ENCODE data around the gene PDE6A. TPM values are rescaled to one million over a fixed set of nuclear protein-coding genes. Genes with fewer than 3 reads are reported as not detected.
"Not testable (repeated sequence)": the region's sequence is repeated elsewhere in the genome, so short reads cannot be mapped to it uniquely, and the experiment has no call there.

PDE6A gene
- total and polyA plus RNA-seq, 9 of the 15 experiments (the other 6 are each of a cell fraction or from before 2014, with no cell fraction given) = 0.01 to 0.04 (median 0.01) TPM; not detected in 6

GRCh38 chr5:149942741-149943169 lies 1.8 kb downstream of the PDE6A start:
- BruUV-seq (replicated peaks); H3K9ac ChIP-seq (ENCODE audit: insufficient read depth in 1 of 2, low read depth in 2 of 2, low read length in 2 of 2); H3K27me3 ChIP-seq (ENCODE audit: control insufficient read depth in 2 of 2, insufficient read depth in 2 of 2, low read length in 2 of 2); CTCF ChIA-PET (ENCODE audit: low intra/inter-chr PET ratio); H4K20me1 ChIP-seq (replicated peaks; ENCODE audit: control insufficient read depth, insufficient read depth, low read length); H3K9me3 ChIP-seq (replicated peaks; ENCODE audit: control insufficient read depth, insufficient read depth, low read depth, low read length); H3K79me2 ChIP-seq (ENCODE audit: control insufficient read depth, insufficient read depth, low read length); H3K36me3 ChIP-seq (ENCODE audit: control insufficient read depth, insufficient read depth, low read length); intact Hi-C loops (cut with micrococcal nuclease); ATAC-seq; POLR2A ChIA-PET; in situ Hi-C loops (cut with MboI); H3K4me3 ChIP-seq; H3K9me1 ChIP-seq (ENCODE audit: control insufficient read depth, insufficient read depth, low read length): not testable (repeated sequence)
- 0% methylated on average over 4 of the region's 4 CpGs for WGBS (ENCODE audit: insufficient coverage, low coverage, missing lambda C conversion rate)
- Histone ChIP-seq H3K27ac (ENCODE audit: extremely low read depth, low read depth, low read length) (peak overlapping the region; percentile 39; the same call in 2 of the 3 replicates), H3K4me1 (replicated peaks in 1 of 2; ENCODE audit: control insufficient read depth in 2 of 2, insufficient read depth in 2 of 2, low read length in 2 of 2) (peaks cover 29 to 50% of the 10 kb centered on the region in 2 experiments), H3K4me2 (ENCODE audit: insufficient read depth, low read length) (peak overlapping the region; percentile 40), H2AFZ (ENCODE audit: low read depth, low read length) (peak overlapping the region; percentile 70; the same call in 1 of the 2 replicates)
- FAIRE-seq (peak; percentile 15), DNase-seq (ENCODE audit: extremely low read depth in 1 of 4, low spot score in 3 of 4) (peak in 1 of 4 experiments; percentile 40)
- peak; percentile 48 for TF ChIP-seq GATA2 (CRISPR knock-in tag; IDR thresholded peaks at IDR 0.05)
- 0 out of 2 replicates have a peak, but pooled peaks have one; percentile 17 for TF ChIP-seq GABPA (tag; conservative IDR thresholded peaks at IDR 0.05; ENCODE audit: low read depth)
- TF ChIP-seq SMARCA4 (IDR thresholded peaks at IDR 0.05) = peak; percentile 58
- TF ChIP-seq MTA2 (IDR thresholded peaks at IDR 0.05; ENCODE audit: low read depth) = peak; percentile 16; the same call in 1 of the 2 replicates
- TF ChIP-seq CBFA2T3 (IDR thresholded peaks at IDR 0.05) = peak; percentile 67
- TF ChIP-seq DPF2 (IDR thresholded peaks at IDR 0.05) = peak; percentile 62; the same call in 1 of the 2 replicates
- TF ChIP-seq TAL1 (IDR thresholded peaks at IDR 0.05) = peak; percentile 38; the same call in 1 of the 2 replicates
- TF ChIP-seq TCF3 (CRISPR knock-in tag; IDR thresholded peaks at IDR 0.05) = peak; percentile 63; the same call in 1 of the 2 replicates
- TF ChIP-seq NCOR1 (IDR thresholded peaks at IDR 0.05) = peak; percentile 51
- peak; percentile 44 for TF ChIP-seq CBFA2T2 (conservative IDR thresholded peaks at IDR 0.05)
- TF ChIP-seq ZEB2 (IDR thresholded peaks at IDR 0.05) = 0 out of 2 replicates have a peak, but pooled peaks have one; percentile 14
- peak; percentile 47; the same call in 1 of the 2 replicates for TF ChIP-seq SPI1 (IDR thresholded peaks at IDR 0.05; ENCODE audit: borderline replicate concordance, low read depth, low read length)
- TF ChIP-seq ZNF395 (CRISPR knock-in tag; IDR thresholded peaks at IDR 0.05) = 0 out of 2 replicates have a peak, but pooled peaks have one; percentile 56
- 0 out of 2 replicates have a peak, but pooled peaks have one; percentile 11 for TF ChIP-seq NFIC (IDR thresholded peaks at IDR 0.05)
- peak; percentile 58; the same call in 1 of the 2 replicates for TF ChIP-seq LEF1 (IDR thresholded peaks at IDR 0.05)
- TF ChIP-seq VEZF1 (CRISPR knock-in tag; IDR thresholded peaks at IDR 0.05) = 0 out of 2 replicates have a peak, but pooled peaks have one; percentile 14
- peak; percentile 64 for TF ChIP-seq ARID1B (IDR thresholded peaks at IDR 0.05)
- peak; percentile 52; the same call in 1 of the 2 replicates for TF ChIP-seq ZNF589 (CRISPR knock-in tag; IDR thresholded peaks at IDR 0.05; ENCODE audit: low read depth)
- TF ChIP-seq CTBP1 (IDR thresholded peaks at IDR 0.05; ENCODE audit: borderline replicate concordance) = peak; percentile 57; the same call in 1 of the 2 replicates
- TF ChIP-seq KAT7 (CRISPR knock-in tag; IDR thresholded peaks at IDR 0.05; ENCODE audit: borderline replicate concordance) = 0 out of 2 replicates have a peak, but pooled peaks have one; percentile 45
- 0 out of 2 replicates have a peak, but pooled peaks have one; percentile 68 for TF ChIP-seq SMAD4 (CRISPR knock-in tag; conservative IDR thresholded peaks at IDR 0.05)
- peak; percentile 27; the same call in 1 of the 2 replicates for TF ChIP-seq ZFX (CRISPR knock-in tag; IDR thresholded peaks at IDR 0.05)
- TF ChIP-seq ZBTB1 (CRISPR knock-in tag; IDR thresholded peaks at IDR 0.05; ENCODE audit: borderline replicate concordance, low read depth) = 0 out of 2 replicates have a peak, but pooled peaks have one; percentile 33
- TF ChIP-seq HDAC1 (IDR thresholded peaks at IDR 0.05) = 0 out of 4 replicates have a peak, but pooled peaks of 1 of the 2 experiments have one; percentile 28
